SK-N-SH (cell line): ENCODE measurements around the gene ZNF700.

Experiments used
- EP300 ChIP-seq, 2 experiments: IDR thresholded peaks; 2 replicates each; pipeline versions ENCODE4 v1.4.0 to v1.6.1; 2012; ENCODE audit warnings: borderline replicate concordance in 1 of 2, low read depth in 1 of 2, low read length in 1 of 2
- EZH2phosphoT487 ChIP-seq: fragments of 200-600 bp; sonication (generic); IDR thresholded peaks from 2 replicates; pipeline ENCODE4 v1.6.1; 2017; ENCODE audit warnings: low read depth, mixed run types, mild to moderate bottlenecking, antibody characterized with exemption, moderate library complexity, borderline replicate concordance
- GABPA ChIP-seq: IDR thresholded peaks from 2 replicates; pipeline ENCODE4 v1.4.0; 2012; ENCODE audit warnings: low read depth, mild to moderate bottlenecking
- POLR2AphosphoS5 ChIP-seq: IDR thresholded peaks from 2 replicates; pipeline ENCODE4 v1.6.1; 2012; ENCODE audit warnings: low read depth, low read length
- RAD21 ChIP-seq: IDR thresholded peaks from 2 replicates; pipeline ENCODE4 v1.6.1; 2012; ENCODE audit warnings: mild to moderate bottlenecking, low read length
- RFX5 ChIP-seq: IDR thresholded peaks from 2 replicates; pipeline ENCODE4 v1.6.1; 2012; ENCODE audit warnings: mild to moderate bottlenecking, improper control_type of control experiment, low read length
- SIN3A ChIP-seq: IDR thresholded peaks from 2 replicates; pipeline ENCODE4 v1.6.1; 2012; ENCODE audit warnings: low read depth, mild to moderate bottlenecking, low read length, moderate library complexity, borderline replicate concordance
- SMC3 ChIP-seq: IDR thresholded peaks from 2 replicates; pipeline ENCODE4 v1.6.1; 2012; ENCODE audit warnings: low read depth, low read length, improper control_type of control experiment
- TAF1 ChIP-seq: IDR thresholded peaks from 2 replicates; pipeline ENCODE4 v1.6.1; 2012; ENCODE audit warnings: low read depth, mild to moderate bottlenecking, low read length, moderate library complexity, borderline replicate concordance
- TF ChIP-seq, protein P1 (sequence below): fragments of 200-600 bp; sonication (generic); IDR thresholded peaks from 2 replicates; pipeline ENCODE4 v1.6.1; 2017; ENCODE audit warnings: antibody characterized with exemption, mild to moderate bottlenecking, moderate library complexity
- TF ChIP-seq, protein P2 (sequence below): fragments of 150-350 bp; IDR thresholded peaks from 2 replicates; pipeline ENCODE4 v1.6.1; 2016; ENCODE audit warnings: mild to moderate bottlenecking, low read depth, low read length
- TF ChIP-seq, protein P3 (sequence below): IDR thresholded peaks from 2 replicates; pipeline ENCODE4 v1.6.1; 2012; ENCODE audit warnings: mild to moderate bottlenecking, low read depth, low read length, moderate library complexity
- TF ChIP-seq, protein P4 (sequence below): fragments of 150-350 bp; IDR thresholded peaks from 2 replicates; pipeline ENCODE4 v1.6.1; 2017; ENCODE audit warnings: antibody characterized with exemption, low read length, low read depth, borderline replicate concordance
- TF ChIP-seq, protein P5 (sequence below): IDR thresholded peaks from 2 replicates; pipeline ENCODE4 v1.4.0; 2012; ENCODE audit warnings: low read depth

DNA sequence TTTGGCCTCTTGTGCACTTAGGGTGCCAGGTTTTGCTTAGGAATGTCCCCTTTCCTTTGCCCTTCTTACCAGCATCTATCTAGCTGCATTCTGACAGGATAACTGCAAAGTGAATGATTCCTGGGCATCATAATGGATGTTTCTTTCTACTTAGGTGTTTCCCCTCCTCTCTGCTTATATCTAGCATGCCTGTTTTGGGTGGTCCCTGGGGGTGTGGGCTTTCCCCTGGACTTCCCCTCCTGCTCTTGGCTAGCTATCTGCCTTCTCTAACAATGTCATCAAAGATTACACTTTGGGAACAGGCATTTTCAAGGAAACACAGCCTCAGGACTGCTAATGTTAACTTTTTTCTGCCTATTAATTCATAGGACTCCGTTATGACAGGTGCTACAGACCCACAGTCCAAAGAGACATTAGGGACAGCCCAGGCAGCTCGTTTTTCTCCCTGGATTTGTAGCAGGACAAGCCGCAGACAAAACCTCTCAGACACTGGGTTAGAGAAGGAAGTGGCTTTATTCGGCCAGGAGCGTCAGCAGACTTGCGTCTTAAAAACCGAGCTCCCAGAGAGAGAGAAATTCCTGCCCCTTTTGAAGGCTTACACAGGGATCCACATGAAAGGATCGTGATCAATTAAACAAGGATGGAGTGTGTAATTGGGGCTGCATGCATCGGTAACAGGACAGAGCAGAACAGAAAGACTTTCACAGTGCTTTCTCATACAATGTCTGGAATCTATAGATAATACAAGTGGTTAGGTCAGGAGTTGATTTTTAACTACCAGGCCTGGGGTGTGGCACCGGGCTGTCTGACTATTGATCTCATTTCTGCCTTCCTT is 17.3 kb downstream of the ZNF700 start:
- TF ChIP-seq, protein P1, sequence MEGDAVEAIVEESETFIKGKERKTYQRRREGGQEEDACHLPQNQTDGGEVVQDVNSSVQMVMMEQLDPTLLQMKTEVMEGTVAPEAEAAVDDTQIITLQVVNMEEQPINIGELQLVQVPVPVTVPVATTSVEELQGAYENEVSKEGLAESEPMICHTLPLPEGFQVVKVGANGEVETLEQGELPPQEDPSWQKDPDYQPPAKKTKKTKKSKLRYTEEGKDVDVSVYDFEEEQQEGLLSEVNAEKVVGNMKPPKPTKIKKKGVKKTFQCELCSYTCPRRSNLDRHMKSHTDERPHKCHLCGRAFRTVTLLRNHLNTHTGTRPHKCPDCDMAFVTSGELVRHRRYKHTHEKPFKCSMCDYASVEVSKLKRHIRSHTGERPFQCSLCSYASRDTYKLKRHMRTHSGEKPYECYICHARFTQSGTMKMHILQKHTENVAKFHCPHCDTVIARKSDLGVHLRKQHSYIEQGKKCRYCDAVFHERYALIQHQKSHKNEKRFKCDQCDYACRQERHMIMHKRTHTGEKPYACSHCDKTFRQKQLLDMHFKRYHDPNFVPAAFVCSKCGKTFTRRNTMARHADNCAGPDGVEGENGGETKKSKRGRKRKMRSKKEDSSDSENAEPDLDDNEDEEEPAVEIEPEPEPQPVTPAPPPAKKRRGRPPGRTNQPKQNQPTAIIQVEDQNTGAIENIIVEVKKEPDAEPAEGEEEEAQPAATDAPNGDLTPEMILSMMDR: no peak
- no peak for TF ChIP-seq TAF1
- TF ChIP-seq SIN3A: no peak
- TF ChIP-seq RFX5: no peak
- TF ChIP-seq EZH2phosphoT487: no peak
- no peak for TF ChIP-seq EP300 (IDR thresholded peaks at IDR 0.05; ENCODE audit: borderline replicate concordance in 1 of 2, low read depth in 1 of 2, low read length in 1 of 2)
- TF ChIP-seq, protein P2, sequence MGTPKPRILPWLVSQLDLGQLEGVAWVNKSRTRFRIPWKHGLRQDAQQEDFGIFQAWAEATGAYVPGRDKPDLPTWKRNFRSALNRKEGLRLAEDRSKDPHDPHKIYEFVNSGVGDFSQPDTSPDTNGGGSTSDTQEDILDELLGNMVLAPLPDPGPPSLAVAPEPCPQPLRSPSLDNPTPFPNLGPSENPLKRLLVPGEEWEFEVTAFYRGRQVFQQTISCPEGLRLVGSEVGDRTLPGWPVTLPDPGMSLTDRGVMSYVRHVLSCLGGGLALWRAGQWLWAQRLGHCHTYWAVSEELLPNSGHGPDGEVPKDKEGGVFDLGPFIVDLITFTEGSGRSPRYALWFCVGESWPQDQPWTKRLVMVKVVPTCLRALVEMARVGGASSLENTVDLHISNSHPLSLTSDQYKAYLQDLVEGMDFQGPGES: no peak
- TF ChIP-seq, protein P3, sequence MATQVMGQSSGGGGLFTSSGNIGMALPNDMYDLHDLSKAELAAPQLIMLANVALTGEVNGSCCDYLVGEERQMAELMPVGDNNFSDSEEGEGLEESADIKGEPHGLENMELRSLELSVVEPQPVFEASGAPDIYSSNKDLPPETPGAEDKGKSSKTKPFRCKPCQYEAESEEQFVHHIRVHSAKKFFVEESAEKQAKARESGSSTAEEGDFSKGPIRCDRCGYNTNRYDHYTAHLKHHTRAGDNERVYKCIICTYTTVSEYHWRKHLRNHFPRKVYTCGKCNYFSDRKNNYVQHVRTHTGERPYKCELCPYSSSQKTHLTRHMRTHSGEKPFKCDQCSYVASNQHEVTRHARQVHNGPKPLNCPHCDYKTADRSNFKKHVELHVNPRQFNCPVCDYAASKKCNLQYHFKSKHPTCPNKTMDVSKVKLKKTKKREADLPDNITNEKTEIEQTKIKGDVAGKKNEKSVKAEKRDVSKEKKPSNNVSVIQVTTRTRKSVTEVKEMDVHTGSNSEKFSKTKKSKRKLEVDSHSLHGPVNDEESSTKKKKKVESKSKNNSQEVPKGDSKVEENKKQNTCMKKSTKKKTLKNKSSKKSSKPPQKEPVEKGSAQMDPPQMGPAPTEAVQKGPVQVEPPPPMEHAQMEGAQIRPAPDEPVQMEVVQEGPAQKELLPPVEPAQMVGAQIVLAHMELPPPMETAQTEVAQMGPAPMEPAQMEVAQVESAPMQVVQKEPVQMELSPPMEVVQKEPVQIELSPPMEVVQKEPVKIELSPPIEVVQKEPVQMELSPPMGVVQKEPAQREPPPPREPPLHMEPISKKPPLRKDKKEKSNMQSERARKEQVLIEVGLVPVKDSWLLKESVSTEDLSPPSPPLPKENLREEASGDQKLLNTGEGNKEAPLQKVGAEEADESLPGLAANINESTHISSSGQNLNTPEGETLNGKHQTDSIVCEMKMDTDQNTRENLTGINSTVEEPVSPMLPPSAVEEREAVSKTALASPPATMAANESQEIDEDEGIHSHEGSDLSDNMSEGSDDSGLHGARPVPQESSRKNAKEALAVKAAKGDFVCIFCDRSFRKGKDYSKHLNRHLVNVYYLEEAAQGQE: no peak
- no peak for TF ChIP-seq POLR2AphosphoS5
- TF ChIP-seq RAD21: no peak
- no peak for TF ChIP-seq SMC3
- TF ChIP-seq, protein P4, sequence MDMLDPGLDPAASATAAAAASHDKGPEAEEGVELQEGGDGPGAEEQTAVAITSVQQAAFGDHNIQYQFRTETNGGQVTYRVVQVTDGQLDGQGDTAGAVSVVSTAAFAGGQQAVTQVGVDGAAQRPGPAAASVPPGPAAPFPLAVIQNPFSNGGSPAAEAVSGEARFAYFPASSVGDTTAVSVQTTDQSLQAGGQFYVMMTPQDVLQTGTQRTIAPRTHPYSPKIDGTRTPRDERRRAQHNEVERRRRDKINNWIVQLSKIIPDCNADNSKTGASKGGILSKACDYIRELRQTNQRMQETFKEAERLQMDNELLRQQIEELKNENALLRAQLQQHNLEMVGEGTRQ: no peak
- TF ChIP-seq, protein P5, sequence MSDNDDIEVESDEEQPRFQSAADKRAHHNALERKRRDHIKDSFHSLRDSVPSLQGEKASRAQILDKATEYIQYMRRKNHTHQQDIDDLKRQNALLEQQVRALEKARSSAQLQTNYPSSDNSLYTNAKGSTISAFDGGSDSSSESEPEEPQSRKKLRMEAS: no peak
- no peak for TF ChIP-seq GABPA
